ENCODE data around the gene SKAP2.

Gene SKAP2

DNA sequence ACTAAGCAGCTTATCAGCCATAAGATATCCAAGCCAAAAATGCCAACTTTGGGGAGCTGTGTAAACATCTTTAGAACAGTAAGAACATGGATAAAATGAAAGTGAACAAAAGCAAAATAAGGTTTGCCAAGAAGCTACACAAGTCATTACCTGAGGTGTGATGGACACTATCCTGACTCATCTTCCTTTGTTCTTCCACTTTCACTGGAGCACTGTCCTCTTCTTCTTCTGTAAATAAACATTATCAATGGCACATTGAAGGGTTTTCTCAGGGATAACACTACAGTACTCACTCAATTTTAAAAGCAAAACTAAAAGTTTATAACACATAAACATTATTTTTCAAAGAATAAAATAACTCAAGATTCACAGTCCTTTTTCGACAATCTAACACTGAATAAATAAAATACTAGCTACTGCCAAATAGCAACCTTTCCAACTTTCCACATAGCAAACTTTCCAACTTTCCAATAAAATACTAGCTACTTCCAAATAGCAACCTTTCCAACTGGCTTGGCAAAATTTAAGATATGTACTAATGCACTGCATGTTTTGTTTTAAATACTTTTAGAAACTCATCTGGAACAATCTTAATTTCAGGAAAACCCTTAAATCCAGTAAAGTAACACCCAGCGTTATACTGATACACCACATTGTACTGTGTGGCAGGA, 174.1 kb downstream of the SKAP2 start:
- no peak for DNase-seq

DNA sequence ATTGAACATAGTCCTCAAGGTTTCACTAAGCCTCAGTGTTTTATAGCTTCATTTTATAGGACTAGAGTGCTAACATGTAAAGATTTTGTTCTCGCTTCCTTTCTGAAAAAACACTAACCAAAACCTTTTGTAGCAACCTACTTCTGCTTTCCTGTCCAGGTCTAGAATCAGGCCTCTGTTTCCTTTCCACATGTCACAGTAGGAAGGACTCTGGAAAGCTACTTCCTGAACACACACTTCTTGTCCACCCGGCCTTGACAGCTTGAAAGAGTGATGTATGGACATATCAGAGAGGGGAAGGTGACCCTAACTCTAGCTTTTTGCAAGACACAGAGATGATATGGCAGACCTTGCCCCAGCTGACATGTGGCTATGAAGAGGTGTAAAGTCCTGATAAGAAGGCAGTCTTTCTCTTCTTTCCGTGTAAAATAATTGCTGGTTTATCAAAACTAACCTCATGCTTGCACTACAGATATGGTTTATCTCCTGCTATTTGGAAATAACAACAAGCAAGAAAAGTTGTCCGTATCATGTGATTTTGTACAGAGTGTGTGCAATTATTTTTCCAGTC, 175.4 kb downstream of the SKAP2 start:
- no peak for DNase-seq

DNA sequence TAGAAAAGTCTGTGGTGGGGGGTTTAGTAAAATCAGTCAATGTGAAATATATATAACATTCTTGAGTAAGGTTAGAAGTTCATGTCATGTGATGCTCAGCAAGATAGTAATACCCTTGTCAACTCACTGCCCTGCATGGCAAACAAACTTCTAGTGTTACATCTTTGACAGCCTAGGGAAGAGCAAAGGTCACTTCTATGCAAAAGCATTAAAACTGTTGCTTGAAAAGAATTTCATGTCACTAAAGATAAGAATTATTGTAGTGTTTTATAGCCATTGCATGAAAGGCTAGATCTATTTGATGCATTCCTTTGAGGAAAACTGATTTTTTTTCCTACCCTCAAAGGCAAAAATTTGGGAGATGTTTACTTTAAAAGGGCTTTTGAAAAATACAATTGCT, 176.0 kb downstream of the SKAP2 start:
- DNase-seq: no peak

DNA sequence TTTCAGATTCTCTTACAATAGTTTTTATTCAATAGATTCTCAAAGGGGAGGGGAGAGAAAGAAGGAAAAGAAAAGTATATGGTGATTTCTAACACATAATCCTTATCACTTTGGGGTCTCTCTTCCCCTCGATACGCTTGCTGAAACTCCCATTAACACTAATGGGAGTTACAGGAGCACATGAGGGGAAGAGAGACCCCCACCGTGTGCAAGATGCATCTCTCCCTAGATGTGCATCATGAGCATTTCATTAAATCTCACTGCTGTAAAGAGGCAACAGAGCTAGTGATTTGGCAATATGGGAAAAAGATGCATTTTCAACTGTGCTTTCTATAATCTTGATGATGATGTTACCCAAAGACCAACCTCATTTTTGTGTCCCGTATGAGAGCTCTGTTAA, 177.4 kb downstream of the SKAP2 start:
- no peak for DNase-seq

DNA sequence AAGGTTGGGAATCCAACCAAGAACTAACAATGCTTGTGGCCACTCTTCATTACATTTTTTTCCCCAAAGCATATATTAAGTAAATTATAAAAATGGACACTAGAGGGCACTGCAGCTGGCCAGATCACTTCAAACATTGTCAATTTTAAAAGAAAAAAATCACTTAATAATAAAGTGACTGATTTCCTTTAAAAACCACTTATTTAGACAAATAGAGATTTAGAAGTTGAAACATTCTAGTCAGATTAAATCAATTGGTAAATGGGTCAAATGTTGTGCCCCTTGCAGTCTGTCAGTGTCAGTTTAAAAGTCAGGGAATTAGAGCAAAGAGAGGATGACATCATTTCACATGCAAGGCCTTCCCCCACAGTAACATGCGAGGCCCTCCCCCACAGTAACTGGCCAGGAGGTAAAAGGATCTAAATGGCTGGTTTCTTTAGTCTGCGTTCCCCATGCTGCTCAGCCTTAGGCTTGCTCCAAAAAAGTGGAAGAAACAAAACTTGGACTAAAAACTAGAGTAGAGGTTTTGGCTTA, 177.9 kb downstream of the SKAP2 start:
- DNase-seq: no peak

DNA sequence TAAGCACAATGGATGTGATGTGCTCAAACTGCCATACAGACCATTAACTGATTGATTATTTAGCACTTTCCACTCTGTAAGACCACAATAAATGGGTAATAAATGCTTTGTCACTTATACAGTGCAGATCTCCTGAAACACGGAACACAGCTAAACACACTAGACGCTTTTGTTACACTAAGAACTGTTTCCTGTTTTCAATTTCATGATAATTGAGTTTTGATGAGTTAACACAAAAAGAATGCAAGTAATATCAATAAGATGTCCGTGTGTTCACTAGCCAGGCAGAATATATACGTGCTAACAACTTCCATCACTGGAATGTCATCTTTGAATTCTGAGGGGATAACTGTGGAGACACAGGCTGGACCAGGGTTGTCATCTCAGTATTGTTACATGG, 178.8 kb downstream of the SKAP2 start:
- DNase-seq: no peak

DNA sequence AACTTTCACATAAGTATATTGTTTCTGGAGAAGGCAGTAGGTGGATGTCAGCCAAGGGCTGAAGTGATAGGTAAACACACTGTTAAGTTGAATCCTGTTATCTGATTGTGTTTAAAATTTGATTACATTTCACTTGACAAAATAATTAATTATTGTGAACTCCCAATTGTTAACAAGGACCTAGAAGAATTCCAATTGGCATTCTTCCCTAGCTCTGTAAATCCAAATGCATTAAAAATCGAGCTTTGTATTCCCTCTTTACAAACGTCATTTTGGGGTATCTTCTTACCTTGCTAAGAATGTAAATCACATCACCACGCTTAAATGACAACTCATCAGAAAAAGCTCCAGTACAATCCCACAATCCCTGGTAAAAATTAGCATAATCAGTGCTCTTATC, 179.9 kb downstream of the SKAP2 start:
- DNase-seq: no peak

DNA sequence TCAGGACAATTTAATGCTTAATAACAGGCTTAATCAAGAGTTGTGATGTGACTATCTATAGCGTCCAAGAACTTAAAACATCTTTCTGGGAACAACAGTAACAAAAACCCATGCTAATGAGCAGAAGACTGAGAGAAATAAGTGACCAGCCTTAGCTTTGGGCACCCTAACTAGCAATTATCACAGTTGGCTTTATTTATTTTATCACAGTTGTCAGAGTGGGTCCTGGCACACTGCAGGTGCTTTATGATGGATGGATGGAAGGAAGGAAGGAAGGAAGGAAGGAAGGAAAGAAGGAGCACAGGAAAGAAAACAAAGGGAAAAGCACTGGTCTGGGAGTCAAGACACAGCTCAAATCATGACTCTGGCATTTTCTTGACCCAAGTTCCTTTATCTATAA, 181.1 kb downstream of the SKAP2 start:
- DNase-seq: no peak

DNA sequence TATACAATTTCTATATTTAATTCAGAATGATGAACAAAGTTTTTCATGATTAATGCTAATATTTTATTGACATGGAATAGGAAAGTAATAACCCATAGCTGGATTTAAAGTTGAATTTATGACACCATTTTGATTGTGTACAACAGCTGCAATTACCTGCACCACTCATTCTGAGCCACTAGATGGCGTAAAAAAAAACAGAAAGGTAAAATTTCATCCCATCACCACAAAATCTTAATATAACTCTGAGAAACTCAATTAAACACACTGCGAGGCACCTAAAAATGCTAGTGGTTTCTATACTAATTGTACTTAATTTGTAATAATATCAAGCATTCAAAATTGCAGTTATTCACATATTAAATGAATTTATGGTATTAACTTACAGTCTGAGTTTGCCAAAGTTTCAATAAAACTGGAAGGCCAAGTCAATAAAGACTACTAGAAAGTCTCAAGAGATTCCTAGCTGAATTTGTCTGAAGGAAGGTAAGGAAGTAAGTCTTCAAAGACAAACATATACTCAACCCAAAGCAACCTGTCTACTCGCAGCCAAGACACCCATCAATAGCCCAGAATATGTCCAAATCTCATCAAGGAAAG, 182.5 kb downstream of the SKAP2 start:
- DNase-seq: no peak

DNA sequence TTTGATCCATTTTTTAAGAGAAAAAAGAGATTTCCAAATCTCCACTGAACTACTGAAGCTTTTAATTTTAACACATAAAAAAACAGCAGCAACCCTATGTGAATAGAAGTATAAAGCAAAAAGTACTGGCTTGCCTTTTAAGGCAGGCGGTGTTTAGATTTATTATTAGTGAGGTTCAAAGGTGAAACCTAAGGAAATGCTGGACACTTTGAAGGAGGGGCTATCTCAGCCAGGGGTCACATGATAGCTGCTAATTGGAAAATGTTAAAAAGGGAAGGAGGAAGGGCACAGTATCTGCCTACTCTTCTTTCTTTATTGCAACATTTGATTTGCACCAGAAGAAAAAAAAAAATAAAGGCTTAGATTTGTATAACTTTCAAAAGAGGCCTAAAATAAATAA, 183.8 kb downstream of the SKAP2 start:
- DNase-seq: no peak

DNA sequence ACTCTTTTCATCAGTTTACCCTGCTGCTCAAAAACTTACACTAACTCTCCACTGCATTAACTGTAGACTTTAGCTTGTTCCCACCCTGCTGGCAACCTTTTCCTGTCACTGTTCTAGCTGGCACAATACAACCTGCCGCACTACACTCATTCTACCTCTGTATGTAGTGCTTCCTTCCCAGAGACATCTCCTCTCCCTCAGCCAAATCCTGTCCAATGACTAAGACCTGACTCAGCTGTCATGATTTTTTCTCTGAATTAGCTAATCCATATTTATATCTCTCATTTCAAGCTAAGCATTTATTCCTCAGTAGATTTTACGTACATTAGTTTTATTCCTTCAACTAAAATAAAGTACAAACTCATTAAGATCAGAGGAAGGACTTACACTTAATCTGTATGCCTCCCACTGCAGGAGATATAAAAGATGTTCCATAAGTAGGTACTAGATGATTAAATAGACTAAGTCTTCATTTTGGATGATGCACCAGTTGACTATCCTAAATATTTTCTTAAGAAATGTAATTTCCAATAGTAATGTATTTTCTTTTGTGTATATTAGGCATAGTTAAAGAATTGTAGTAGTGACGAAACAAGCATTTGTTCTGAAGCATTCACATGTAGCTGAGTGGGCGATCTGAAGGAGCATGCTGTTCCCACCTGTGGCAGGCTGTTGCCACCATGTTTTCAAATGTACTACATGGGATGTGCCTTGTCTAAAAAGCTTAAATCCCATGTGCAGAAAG, 189.1 kb downstream of the SKAP2 start:
- DNase-seq: no peak

DNA sequence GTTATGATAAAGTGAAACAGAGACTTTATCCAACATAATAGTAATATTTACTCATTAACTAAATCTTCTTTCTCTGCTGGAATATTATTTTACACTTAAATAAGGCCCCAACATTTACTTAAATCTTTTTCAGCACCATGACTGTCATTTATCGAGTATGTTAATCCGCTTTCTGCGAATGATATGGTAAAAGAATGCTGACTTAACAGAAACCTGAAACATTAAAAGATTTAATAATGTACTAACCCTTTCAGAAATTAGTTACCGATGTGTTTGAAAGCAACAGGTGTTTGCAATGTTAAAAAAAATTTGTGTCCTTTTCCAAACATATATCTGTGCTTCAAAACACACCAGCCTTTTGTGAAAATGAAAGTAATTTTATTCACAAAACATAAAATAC, 190.5 kb downstream of the SKAP2 start:
- no peak for DNase-seq

DNA sequence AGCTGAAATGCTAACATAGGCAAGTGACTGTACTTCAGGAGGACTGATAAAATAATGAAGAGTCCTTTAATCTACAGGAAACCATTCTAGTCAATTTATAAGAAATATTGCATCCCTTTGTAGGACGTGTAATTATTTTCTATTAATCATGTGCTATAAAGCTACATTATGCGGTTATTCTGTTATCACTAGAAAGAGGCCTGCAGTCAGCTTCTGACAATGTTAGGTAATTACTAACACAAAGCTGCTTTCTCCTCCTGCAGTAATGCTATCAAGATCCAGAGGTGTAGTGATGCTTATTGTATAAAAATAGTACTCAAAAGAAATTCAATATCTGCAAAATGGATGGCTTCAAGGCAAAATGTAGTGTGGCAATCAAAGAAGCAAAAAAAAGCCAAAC, 191.1 kb downstream of the SKAP2 start:
- DNase-seq: no peak

DNA sequence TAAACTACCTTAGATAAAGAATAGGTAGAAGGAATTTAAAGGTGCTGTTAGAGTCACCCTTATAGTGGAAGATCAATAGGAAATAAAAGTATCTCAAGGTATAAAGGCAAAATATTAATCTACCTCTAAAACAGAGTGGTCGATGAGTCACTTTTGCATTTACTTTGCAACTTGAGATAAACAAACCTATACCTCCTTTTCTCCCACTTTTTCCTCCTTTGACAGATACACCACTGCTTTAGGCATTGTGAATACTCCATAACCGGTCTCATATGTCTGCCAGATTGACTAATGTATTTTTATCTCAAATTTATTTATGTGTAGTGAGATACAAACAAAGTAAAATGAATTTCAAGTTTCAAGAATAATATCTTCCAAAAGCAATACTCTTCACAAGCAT, 193.5 kb downstream of the SKAP2 start:
- DNase-seq: no peak

DNA sequence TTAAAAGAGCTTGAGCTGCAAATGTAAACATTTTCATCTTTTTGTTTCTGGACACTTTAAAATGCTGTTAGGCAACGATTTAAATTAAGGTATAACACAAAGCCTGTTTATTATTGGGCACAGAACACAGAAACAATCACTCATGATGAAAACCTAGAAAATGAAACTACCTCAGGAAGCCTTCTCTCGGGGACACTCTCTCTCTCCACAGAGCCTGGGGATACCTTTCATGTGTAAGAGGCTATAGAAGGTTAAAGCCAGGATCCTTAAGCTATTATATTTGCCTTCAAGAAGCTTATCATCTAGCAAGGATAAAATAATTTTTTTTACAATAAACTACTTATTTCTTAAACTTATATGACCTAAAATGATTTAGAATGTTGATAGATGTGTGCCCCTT, 194.1 kb downstream of the SKAP2 start:
- DNase-seq: no peak

DNA sequence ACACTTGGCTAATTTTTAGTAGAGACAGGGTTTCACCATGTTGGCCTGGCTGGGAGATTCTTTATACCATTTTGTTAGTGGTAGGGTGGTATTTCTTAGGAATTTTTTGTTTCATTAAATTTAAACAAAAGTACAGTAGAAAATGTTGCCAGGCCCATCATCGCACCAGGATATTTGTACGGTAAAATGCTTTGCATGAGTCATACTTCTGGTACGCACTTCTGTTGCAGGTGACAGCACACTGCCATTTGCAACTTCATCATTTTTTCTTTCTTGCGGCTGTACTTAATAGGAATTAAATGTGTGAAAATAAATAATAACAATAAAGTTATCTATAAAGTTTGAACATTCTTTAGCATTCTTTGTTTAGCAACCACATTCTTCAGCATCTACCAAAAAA, 195.6 kb downstream of the SKAP2 start:
- DNase-seq: no peak

DNA sequence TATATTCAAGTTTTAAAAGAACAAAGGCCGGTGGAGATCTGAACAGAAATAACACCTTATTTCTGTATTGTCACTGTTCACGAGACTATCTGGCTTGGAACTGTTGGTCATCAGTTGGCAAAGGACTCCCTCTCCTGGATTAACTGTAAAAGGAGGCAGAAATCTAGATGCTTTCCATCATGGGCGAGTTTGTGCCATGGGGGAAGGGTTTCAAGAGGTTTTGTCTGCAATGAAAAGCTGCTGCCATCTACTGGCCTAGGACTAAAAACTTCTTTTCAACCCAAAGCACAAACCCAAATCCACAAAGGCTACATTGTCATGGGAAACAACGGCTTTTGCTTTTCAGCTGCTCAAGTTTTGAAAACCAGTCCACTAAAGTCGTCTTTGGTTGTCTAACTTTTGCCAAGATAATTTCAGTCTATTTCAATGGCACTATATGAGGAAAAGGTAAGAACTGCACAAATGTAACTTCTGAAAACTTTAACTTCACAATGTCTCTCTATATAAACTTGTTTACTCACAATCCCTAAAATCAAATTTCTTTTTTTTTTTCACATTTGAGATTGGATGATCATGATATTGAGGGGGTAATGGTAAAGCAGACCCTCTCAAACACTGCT, 196.8 kb downstream of the SKAP2 start:
- peak; percentile 27 for DNase-seq

DNA sequence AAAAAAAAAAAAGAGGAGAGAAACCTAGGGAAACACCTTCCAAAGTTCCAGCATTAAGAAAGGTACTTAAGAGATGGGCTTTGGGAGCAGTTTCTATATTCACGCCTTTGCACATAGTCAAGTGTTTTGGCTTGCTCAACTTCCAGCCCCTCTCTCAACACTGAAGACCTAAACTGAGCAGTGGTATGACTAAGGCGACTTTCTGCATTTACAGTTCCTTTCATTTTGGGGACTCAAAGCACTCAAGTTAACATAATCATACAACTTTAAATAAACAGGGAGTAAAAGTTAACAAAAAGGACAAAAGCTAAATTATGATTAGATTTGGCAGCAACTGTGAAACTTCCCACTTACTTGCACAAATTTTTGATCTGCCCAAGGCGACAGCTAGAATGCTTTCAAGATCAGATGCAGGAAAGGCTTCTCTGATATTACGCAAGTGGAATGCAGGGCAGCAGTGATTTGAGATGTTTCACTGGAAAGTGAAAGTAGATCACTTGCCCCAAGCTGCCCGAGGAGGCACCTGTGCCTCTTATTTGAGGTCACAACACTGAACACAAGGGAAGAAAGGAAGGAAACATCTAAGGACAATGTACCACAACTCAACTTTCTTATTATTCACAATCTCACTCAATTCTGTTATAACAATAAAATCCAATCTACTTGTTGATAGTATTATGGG, 199.5 kb downstream of the SKAP2 start:
- DNase-seq: no peak

DNA sequence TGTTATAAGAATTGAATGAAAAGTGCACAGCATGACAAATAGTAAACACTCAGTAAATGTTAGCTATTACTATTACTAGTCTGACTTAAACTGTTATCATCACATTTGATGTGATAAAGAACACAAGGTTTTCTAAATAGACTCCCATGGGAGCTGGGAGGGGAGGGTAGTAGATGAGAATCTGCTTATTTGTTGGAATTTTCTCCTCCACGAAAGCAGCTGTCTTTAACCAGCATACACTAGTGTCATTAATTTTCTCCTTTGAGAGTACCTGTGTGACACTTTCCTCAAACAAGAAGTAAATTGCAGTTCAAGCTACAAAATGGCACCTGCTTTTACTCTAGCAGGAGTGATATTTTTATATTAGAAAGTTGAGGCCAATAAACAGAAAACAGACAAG, 200.1 kb downstream of the SKAP2 start:
- no peak for DNase-seq

DNA sequence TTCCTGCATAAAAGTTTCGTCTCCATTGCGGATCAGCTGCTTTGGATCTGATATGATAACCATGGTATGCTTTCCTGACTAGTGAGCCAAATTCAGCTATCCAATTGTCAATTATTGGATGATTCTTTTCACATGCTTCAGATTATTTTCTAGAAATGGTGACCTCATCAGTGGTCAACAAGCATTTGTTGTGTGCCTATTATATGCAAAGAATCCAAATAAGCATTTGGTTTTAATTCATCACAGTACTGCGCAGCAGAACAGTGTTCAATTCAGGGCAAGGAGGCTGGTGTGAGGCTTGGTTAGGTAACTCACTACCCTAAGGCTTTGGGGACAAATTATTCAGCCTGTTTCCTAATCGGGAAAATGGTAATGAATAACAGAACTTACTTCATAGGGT, 200.5 kb downstream of the SKAP2 start:
- no peak for DNase-seq

DNA sequence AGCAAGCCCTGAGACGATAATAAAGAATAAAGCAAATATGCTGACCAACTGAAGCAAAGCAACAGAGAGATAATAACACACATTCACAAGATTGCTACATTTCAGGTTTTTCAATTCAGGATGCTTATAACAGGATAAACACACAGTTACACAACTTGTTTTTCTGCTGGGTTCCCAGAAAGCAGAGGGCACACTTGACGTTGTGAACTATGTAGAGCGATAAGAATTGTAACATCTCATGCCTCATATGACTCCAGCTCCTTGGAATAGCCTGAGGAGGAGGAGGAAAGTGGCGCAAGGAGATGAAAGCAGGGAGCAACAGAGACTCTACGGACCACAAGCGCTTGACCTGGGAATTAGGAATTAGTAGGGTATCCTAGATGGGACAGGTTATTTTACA, 201.7 kb downstream of the SKAP2 start:
- no peak for DNase-seq

DNA sequence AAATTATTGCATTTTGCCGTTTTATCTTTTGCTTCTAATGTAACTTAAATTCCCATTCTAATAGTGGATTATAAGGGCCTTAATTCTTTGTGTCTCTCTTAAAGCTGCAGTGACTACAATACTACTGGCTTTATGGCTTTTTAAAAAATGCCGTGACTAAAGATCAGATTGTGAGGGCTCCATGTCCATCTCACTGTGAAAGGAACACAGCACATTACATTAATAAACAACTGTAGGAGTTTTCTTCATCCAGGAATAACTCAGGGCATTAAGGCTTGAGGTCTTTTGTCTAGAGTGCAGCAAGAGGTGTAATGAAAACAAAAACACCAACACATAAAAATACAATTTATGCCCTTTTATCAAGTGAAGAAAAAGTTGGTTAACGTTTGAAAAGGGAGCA, 205.3 kb downstream of the SKAP2 start:
- no peak for DNase-seq
